Breast epithelium (tissue), 4 donors: Measurements from ENCODE around the gene ANKRD53. TPM values are rescaled to one million over a fixed set of nuclear protein-coding genes. Genes with fewer than 3 reads are reported as not detected.
"Not testable (repeated sequence)": the region's sequence is repeated elsewhere in the genome, so short reads cannot be mapped to it uniquely, and the experiment has no call there.

ENCODE experiments used
- DNase-seq, 2 donors: peaks; one replicate each; pipeline ENCODE4 v3.0.0-alpha.2; 2019; ENCODE audit warnings: low spot score in 2 of 2
- H3K27ac ChIP-seq, 2 donors: fragments of 200-600 bp; sonication (generic) in 1 of 2; one replicate each; pipeline ENCODE4 v1.5.1; 2016 to 2019; ENCODE audit warnings: mild to moderate bottlenecking in 1 of 2
- H3K27me3 ChIP-seq, 2 donors: fragments of 200-600 bp; sonication (generic) in 1 of 2; one replicate each; pipeline versions ENCODE4 v1.5.1 to v1.6.0; 2017 to 2019; ENCODE audit warnings: control low read depth in 1 of 2, mild to moderate bottlenecking in 1 of 2
- H3K36me3 ChIP-seq: fragments of 200-600 bp; one replicate; pipeline ENCODE4 v1.5.1; 2019
- H3K4me1 ChIP-seq, 2 donors: fragments of 200-600 bp; sonication (generic); one replicate each; pipeline ENCODE4 v1.5.1; 2016 to 2019; ENCODE audit warnings: control low read depth in 1 of 2
- H3K4me3 ChIP-seq, 3 donors: fragments of 200-600 bp; sonication (generic); 1 replicate in 2 of 3; 2 replicates in 1 of 3; pipeline ENCODE4 v1.5.1; 2016 to 2019; ENCODE audit warnings: mild to moderate bottlenecking in 3 of 3, moderate library complexity in 2 of 3
- H3K9me3 ChIP-seq, 2 donors: fragments of 200-600 bp; sonication (generic) in 1 of 2; one replicate each; pipeline ENCODE4 v1.5.1; 2016 to 2019; ENCODE audit warnings: control low read depth in 1 of 2
- CTCF ChIP-seq, 3 donors: fragments of 450-650 bp; IDR thresholded peaks; one replicate each; pipeline ENCODE4 v1.5.1; 2016 to 2017; ENCODE audit warnings: antibody characterized with exemption in 3 of 3, mild to moderate bottlenecking in 3 of 3, moderate library complexity in 3 of 3
- POLR2A ChIP-seq: fragments of 450-650 bp; IDR thresholded peaks from one replicate; pipeline ENCODE4 v1.6.1; 2016; ENCODE audit warnings: antibody characterized with exemption, mild to moderate bottlenecking, moderate library complexity
- POLR2AphosphoS5 ChIP-seq, 3 donors: sonication (generic); formaldehyde crosslinking; IDR thresholded peaks; one replicate each; pipeline ENCODE4 v1.6.1; 2017; ENCODE audit warnings: antibody characterized with exemption in 3 of 3
- intact Hi-C: fragments of 100-400 bp; cut with DNase I; formaldehyde crosslinking; loops from one replicate; pipeline ENCODE4 v1.15.1; 2023; ENCODE audit warnings: low total_unique reads
- total RNA-seq, 3 donors: library from RNA; depleted of rRNA; stranded (reverse); fragments of >200 nt; gene quantifications; one replicate each; pipeline ENCODE4 v1.1.0, GENCODE V29; 2016

Gene ANKRD53
- total RNA-seq, 3 donors from 2014 or later, result 2.8 to 4.9 (median 3.2) TPM

- intact Hi-C loops, result no loop called here
- Histone ChIP-seq H3K27ac (no peak overlapping the region), H3K9me3 (no peaks in the 10 kb centered on the region), H3K4me1 (no peaks in the 10 kb centered on the region), H3K36me3 (no peaks in the 10 kb centered on the region), H3K27me3 (no peaks in the 10 kb centered on the region), H3K4me3 (no peak overlapping the region)
- no peak for TF ChIP-seq POLR2AphosphoS5 (IDR thresholded peaks at IDR 0.05)
- no peak for TF ChIP-seq POLR2A
- no peak for TF ChIP-seq CTCF (IDR thresholded peaks at IDR 0.05)
- no peak for DNase-seq
Observed at GRCh38 chr2:70999362-70999761, 20.9 kb downstream of the ANKRD53 start.

- H3K27ac ChIP-seq, H3K36me3 ChIP-seq, H3K9me3 ChIP-seq, H3K27me3 ChIP-seq, H3K4me1 ChIP-seq, DNase-seq, intact Hi-C loops, H3K4me3 ChIP-seq: not testable (repeated sequence)
Observed at GRCh38 chr2:70999931-71000330, 21.5 kb downstream of the ANKRD53 start.

GRCh38 chr2:71000780-71001591 lies 22.6 kb downstream of the ANKRD53 start:
- Histone ChIP-seq H3K9me3 (no peaks in the 10 kb centered on the region), H3K27me3 (no peaks in the 10 kb centered on the region), H3K4me1 (no peaks in the 10 kb centered on the region), H3K4me3 (peak overlapping the region in 2 of 3 donors; percentile 30 to 53), H3K27ac (no peak overlapping the region), H3K36me3 (no peaks in the 10 kb centered on the region)
- TF ChIP-seq CTCF (IDR thresholded peaks at IDR 0.05) (peak; percentile 54 to 78 (median 67)), POLR2AphosphoS5 (IDR thresholded peaks at IDR 0.05) (no peak), POLR2A (no peak)
- intact Hi-C loops, result no loop called here
- DNase-seq, result peak; percentile 45 to 73

- no peak overlapping the region for H3K27ac ChIP-seq
- intact Hi-C loops, result no loop called here
- no peak for DNase-seq
Observed at GRCh38 chr2:71001592-71001927, 23.1 kb downstream of the ANKRD53 start.

GRCh38 chr2:71001981-71002570 lies 23.6 kb downstream of the ANKRD53 start:
- TF ChIP-seq POLR2AphosphoS5 (IDR thresholded peaks at IDR 0.05), result no peak
- no peak for TF ChIP-seq POLR2A
- TF ChIP-seq CTCF (IDR thresholded peaks at IDR 0.05), result no peak
- no peak overlapping the region for H3K27ac ChIP-seq
- intact Hi-C loops, result no loop called here
- no peaks in the 10 kb centered on the region for H3K36me3 ChIP-seq
- H3K27me3 ChIP-seq, result no peaks in the 10 kb centered on the region
- no peaks in the 10 kb centered on the region for H3K9me3 ChIP-seq
- no peak for DNase-seq
- H3K4me3 ChIP-seq, result no peak overlapping the region
- H3K4me1 ChIP-seq, result no peaks in the 10 kb centered on the region

More at GRCh38 chr2:71001592-71001927, 23.1 kb downstream of the ANKRD53 start:
- H3K36me3 ChIP-seq, result no peaks in the 10 kb centered on the region
- no peaks in the 10 kb centered on the region for H3K27me3 ChIP-seq
- H3K4me1 ChIP-seq, result no peaks in the 10 kb centered on the region
- no peak for TF ChIP-seq POLR2A
- TF ChIP-seq POLR2AphosphoS5 (IDR thresholded peaks at IDR 0.05), result no peak
- TF ChIP-seq CTCF (IDR thresholded peaks at IDR 0.05), result no peak
- H3K9me3 ChIP-seq, result no peaks in the 10 kb centered on the region
- peak overlapping the region in 1 of 3 donors; percentile 53 for H3K4me3 ChIP-seq
